Glutamatergic neuron (in vitro differentiated cells): Measurements from ENCODE around the gene FXYD7. TPM values are rescaled to one million over a fixed set of nuclear protein-coding genes. Genes with fewer than 3 reads are reported as not detected.

Experiments used
- DNase-seq: peaks from one replicate; pipeline ENCODE4 v3.0.0; 2022
- H3K27ac Mint-ChIP-seq: one replicate; pipeline ENCODE4 v1.8.0; 2020; ENCODE audit warnings: mild to moderate bottlenecking, mixed read lengths, inconsistent platforms; ENCODE audit not compliant: unreplicated experiment
- H3K27me3 Mint-ChIP-seq: one replicate; pipeline ENCODE4 v1.8.0; 2020; ENCODE audit warnings: mild to moderate bottlenecking, moderate library complexity, mixed read lengths, inconsistent platforms; ENCODE audit not compliant: unreplicated experiment
- H3K36me3 Mint-ChIP-seq: one replicate; pipeline ENCODE4 v1.8.0; 2020; ENCODE audit warnings: mild to moderate bottlenecking, mixed read lengths, inconsistent platforms; ENCODE audit not compliant: unreplicated experiment
- H3K4me1 Mint-ChIP-seq: one replicate; pipeline ENCODE4 v1.8.0; 2020; ENCODE audit warnings: mild to moderate bottlenecking, low read depth, mixed read lengths, inconsistent platforms; ENCODE audit not compliant: unreplicated experiment
- H3K4me3 Mint-ChIP-seq: one replicate; pipeline ENCODE4 v1.8.0; 2020; ENCODE audit warnings: mild to moderate bottlenecking, mixed read lengths, inconsistent platforms; ENCODE audit not compliant: unreplicated experiment
- H3K9me3 Mint-ChIP-seq: one replicate; pipeline ENCODE4 v1.8.0; 2020; ENCODE audit warnings: mild to moderate bottlenecking, moderate library complexity, mixed read lengths, inconsistent platforms; ENCODE audit not compliant: unreplicated experiment
- total RNA-seq: library from RNA; stranded (reverse); fragmentation: NEBNext Ultra II Directional; extraction: Animal tissue kit (Norgen Biotek cat#: 25700); gene quantifications from one replicate; pipeline ENCODE4 v1.2.1, GENCODE V29; 2021; ENCODE audit not compliant: unreplicated experiment
- TF ChIP-seq, protein P1 (sequence below): fragments of 200-600 bp; sonication (generic); IDR thresholded peaks from one replicate; pipeline ENCODE4 v1.5.0; 2021; ENCODE audit not compliant: partially characterized antibody, unreplicated experiment

FXYD7 gene
- total RNA-seq, 1 donor from 2014 or later, result 22.3 TPM

- Mint-ChIP-seq H3K4me3 (no peak overlapping the region), H3K4me1 (peaks cover 34% of the 10 kb centered on the region), H3K36me3 (no peaks in the 10 kb centered on the region), H3K9me3 (peaks cover 14% of the 10 kb centered on the region), H3K27ac (no peak overlapping the region), H3K27me3 (peaks cover 15% of the 10 kb centered on the region)
- TF ChIP-seq, protein P1, sequence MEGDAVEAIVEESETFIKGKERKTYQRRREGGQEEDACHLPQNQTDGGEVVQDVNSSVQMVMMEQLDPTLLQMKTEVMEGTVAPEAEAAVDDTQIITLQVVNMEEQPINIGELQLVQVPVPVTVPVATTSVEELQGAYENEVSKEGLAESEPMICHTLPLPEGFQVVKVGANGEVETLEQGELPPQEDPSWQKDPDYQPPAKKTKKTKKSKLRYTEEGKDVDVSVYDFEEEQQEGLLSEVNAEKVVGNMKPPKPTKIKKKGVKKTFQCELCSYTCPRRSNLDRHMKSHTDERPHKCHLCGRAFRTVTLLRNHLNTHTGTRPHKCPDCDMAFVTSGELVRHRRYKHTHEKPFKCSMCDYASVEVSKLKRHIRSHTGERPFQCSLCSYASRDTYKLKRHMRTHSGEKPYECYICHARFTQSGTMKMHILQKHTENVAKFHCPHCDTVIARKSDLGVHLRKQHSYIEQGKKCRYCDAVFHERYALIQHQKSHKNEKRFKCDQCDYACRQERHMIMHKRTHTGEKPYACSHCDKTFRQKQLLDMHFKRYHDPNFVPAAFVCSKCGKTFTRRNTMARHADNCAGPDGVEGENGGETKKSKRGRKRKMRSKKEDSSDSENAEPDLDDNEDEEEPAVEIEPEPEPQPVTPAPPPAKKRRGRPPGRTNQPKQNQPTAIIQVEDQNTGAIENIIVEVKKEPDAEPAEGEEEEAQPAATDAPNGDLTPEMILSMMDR, result no peak
- no peak for DNase-seq
These were observed 23.4 kb upstream of the FXYD7 start for GRCh38 chr19:35119578-35120155.

GRCh38 chr19:35120492-35120891 is 22.6 kb upstream of the FXYD7 start:
- Mint-ChIP-seq H3K4me3 (no peak overlapping the region), H3K36me3 (no peaks in the 10 kb centered on the region), H3K9me3 (peaks cover 14% of the 10 kb centered on the region), H3K4me1 (peaks cover 33% of the 10 kb centered on the region), H3K27ac (no peak overlapping the region), H3K27me3 (peaks cover 15% of the 10 kb centered on the region)
- TF ChIP-seq, protein P1, result no peak
- no peak for DNase-seq

- no peak overlapping the region for H3K27ac Mint-ChIP-seq
- H3K9me3 Mint-ChIP-seq, result peaks cover 12% of the 10 kb centered on the region
- TF ChIP-seq, protein P1, result no peak
- peaks cover 16% of the 10 kb centered on the region for H3K27me3 Mint-ChIP-seq
- no peak overlapping the region for H3K4me3 Mint-ChIP-seq
- H3K36me3 Mint-ChIP-seq, result no peaks in the 10 kb centered on the region
- DNase-seq, result no peak
- peaks cover 32% of the 10 kb centered on the region for H3K4me1 Mint-ChIP-seq
These were observed 22.2 kb upstream of the FXYD7 start for GRCh38 chr19:35120898-35121297.

DNA sequence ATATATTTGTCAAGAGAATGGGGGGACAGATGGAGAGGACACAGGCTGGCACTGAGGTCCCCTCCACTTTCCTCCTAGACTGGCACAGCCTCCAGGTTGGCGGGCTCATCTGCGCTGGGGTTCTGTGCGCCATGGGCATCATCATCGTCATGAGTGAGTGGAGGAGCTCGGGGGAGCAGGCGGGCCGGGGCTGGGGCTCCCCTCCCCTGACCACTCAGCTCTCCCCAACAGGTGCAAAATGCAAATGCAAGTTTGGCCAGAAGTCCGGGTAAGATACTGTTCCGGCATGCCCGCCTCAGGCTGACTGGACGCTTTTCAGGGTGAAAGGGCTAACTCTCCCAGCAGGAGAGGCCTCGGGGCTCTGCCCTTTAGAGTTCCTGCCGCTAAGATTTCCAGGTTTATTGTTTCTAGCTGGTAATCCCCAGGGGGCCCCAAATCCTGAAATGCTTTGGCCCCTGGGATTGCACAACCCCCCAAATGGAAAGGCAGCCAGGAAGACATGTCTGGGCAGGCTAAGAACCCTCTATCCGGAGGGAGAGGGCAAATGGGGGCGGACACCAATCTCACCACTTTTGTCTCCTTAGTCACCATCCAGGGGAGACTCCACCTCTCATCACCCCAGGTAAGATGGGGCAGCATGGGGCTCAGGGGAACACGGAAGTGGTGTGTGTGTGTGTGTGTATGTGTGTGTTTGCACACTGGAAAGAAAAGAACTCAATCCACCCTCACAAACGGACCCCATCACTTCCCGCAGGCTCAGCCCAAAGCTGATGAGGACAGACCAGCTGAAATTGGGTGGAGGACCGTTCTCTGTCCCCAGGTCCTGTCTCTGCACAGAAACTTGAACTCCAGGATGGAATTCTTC is 20.1 kb upstream of the FXYD7 start:
- Mint-ChIP-seq H3K27ac (no peak overlapping the region), H3K4me3 (no peak overlapping the region), H3K9me3 (peaks cover 9% of the 10 kb centered on the region), H3K27me3 (peaks cover 10% of the 10 kb centered on the region), H3K4me1 (peaks cover 19% of the 10 kb centered on the region), H3K36me3 (no peaks in the 10 kb centered on the region)
- DNase-seq, result no peak
- TF ChIP-seq, protein P1, result no peak

DNA sequence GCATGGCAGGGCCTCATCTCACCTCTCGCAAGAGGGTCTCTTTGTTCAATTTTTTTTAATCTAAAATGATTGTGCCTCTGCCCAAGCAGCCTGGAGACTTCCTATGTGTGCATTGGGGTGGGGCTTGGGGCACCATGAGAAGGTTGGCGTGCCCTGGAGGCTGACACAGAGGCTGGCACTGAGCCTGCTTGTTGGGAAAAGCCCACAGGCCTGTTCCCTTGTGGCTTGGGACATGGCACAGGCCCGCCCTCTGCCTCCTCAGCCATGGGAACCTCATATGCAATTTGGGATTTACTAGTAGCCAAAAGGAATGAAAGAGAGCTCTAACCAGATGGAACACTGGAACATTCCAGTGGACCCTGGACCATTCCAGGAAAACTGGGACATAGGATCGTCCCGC is 19.5 kb upstream of the FXYD7 start:
- Mint-ChIP-seq H3K9me3 (peaks cover 9% of the 10 kb centered on the region), H3K27ac (no peak overlapping the region), H3K4me1 (peaks cover 18% of the 10 kb centered on the region), H3K4me3 (peak overlapping the region; percentile 33), H3K36me3 (no peaks in the 10 kb centered on the region), H3K27me3 (peaks cover 10% of the 10 kb centered on the region)
- no peak for DNase-seq
- TF ChIP-seq, protein P1, result no peak
